Stimulated activated naive CD4-positive, alpha-beta T cell (primary cell): ENCODE measurements around the gene AP5B1.

Source experiments
- DNase-seq, 6 experiments: peaks; one replicate each; lab custom pipeline; 2025; lab: John Stamatoyannopoulos, UW

The AP5B1 gene, protein sequence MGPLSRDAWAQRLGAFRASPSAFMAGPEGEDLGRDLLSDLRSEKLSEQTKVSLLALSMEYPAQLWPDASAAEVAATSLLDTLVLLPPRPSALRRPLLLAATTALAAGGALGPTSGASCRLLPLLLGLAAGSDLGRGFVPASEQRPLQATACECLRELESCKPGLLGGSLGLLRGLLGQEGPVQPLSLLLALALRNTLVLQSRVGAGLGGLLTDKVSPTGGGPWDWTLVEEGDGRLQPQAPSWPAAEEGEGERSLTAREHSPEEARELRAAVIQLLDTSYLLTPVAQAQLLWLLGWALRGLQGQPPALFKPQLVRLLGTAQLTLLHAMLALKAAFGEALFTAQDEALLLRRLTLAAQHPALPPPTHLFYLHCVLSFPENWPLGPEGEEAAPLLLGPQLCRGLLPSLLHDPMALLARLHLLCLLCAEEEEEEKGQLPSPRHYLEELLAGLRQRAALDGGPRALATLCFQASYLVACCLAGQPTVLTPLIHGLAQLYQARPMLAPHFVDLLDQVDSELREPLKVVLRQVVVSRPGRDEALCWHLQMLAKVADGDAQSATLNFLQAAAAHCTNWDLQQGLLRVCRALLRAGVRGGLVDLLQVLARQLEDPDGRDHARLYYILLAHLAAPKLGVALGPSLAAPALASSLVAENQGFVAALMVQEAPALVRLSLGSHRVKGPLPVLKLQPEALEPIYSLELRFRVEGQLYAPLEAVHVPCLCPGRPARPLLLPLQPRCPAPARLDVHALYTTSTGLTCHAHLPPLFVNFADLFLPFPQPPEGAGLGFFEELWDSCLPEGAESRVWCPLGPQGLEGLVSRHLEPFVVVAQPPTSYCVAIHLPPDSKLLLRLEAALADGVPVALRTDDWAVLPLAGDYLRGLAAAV

DNA sequence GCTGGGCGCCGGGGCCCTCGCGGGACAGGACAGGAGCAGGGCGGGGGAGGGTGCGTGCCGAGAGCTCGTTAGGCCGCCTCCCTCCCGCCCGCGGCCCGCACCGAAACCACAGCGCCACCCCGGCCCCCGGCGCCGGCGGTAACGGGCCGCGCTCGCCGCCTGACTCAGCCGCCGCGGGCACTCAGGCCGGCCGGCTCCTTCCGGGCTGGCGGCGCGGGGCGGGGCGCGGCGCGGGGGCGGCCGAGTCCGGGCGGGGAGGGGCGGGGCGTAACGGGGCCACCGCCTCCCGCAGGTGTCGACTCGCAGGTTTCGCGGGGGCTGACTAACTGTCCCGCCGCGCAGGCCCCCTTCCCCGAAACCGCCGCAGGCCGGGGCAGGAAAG, at the start of gene AP5B1:
AP5B1 (minus strand) TSS at position 207 of the 382 bp plus-strand sequence. CDS start 385 bp downstream, outside the sequence.
- DNase-seq = peak; percentile 52 to 69 (median 63)

DNA sequence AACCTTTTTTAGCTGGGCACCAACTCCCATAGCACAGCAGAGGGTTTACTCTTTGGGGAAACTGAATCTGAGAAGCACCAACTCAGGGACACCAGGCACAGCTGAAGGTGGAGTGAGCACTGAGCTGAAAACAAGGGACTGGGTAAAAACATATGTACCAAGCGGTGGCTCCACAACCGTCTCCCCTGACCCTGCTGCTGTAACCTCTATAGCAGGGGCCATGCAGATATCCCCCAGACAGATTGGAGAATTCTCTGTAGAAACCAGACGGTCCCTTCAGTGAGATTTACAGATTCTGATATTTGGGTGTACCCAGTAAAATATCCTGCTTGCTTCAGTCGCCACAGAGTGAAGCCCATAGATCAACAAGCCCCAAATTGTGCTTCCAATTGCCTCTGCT, 48.7 kb upstream of the AP5B1 start:
- no peak for DNase-seq

DNA sequence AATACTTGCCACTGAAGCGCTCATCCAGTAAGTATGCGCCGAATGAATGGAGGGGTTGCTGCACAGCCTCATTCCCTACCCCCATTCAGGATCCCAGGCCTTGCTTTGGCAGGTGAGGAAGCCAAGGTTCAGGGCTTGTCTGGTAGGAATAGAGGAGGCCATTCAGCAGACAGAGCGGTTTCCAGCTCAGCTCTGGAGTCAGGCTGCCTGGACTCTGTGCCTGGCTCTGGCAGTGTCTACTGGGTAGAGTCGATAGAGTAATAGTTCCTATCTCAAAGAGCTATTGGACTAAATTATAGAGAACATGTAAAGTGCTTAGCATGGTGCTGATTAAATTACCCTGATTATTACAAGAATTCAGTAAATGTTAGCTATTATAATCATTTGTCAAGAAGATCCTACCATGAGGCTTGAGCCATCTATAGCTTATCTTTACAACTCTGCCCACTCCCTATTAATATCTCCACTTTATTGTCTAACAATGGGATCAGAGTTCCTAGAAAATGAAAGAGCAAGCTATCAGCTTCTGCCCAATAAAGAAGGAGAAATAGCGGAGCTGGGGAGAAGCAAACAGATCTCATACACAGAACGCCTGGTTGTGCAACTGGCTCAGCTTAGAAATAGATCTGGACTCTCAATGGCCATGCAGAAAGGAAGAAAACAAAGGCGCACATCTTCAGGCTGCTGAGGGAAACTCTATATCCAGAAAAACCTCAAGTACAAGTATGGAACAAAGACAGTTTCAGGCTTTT, 46.4 kb upstream of the AP5B1 start:
- DNase-seq = no peak

DNA sequence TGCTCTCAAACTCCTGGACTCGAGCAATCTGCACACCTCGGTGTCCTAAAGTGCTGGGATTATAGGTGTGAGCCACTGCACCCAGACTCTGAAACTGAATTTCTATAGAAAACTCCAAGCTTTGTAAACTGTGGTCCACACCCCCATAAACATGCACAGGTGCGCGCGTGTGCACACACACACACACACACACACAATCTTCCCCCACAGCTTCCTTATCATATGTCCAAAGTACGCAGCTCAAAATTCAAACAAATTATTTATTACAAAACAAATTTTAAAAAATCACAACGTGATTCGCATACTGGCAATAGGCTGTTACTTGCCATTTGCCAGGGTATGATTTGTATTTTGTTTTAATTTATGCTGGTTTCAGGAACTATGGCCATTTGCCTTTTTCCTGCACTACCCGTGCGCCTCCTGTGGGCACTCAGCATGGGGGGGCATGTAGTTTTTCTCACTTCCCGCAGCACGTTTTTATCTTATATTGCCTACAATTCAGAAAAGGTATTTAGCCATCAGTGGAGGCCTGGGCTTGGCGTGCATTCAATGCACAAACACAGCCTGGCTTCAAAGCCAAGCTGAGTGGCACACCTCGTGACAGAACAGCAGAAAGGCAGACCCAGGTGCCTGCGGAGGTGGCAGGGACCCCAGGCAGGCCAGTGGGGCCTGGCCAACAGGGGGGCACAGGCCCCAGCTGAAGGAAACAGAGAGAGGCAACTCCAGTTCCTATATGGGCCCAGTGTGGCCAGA, 42.2 kb upstream of the AP5B1 start:
- no peak for DNase-seq

DNA sequence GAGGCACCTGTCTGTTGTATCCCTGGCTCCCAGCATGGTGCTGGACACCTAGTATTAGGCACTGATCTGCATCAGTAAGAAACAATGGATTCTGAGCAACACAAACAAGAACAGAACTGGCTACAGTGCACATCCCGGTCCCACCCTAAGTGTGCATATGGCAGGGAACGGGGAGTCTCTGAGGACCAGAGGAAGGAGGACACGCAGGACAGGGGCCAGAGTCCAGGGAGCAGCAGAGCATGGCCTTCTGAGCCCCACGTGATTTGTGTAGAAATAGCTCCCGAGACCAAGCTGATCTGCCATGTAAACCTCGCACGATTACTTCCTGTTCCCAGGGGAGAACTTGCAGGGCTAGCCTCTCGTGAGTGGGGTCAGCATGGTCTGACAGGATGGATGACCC, 40.3 kb upstream of the AP5B1 start:
- DNase-seq = no peak

DNA sequence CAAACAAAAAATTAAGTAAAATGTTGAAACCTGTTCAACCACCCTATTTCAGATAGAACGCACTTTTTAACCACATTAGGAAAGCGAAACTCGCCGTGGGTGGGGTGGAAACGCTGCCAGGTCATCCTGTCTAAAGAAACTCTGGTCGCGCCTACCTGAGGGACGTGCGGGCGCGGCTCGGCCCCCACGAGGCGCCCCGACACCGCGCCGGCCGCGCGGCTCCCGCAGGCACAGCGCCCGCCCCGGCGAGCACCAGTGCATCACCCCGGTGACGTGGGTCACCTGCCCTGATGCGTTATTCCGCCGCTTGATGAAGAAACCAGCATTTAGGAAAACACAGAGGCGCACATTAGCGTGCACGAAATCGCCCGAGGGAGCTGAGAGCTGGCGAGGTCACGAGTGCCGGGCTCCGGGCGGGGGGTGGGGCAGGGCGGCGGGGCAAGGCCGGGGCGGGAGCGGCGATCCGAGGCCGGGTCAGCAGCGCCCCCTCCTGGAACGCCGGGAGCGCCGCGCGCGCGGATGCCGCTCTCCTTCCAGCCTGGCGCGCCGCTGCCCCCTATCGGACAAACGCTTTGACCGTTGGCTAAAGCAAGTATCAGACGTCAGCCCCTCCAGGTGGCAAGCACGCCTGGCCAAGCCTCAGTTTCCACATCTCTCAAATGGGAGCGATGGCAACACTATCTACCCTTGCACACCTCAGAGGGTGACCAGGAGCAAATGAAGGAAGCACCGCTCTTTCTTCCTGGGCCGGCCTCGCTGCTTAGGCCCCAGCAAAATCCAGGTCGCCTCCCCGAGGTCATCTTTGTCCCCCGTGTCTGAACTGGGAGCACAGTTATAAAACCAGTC, 37.3 kb upstream of the AP5B1 start:
- DNase-seq = peak; percentile 73 to 93 (median 90)

DNA sequence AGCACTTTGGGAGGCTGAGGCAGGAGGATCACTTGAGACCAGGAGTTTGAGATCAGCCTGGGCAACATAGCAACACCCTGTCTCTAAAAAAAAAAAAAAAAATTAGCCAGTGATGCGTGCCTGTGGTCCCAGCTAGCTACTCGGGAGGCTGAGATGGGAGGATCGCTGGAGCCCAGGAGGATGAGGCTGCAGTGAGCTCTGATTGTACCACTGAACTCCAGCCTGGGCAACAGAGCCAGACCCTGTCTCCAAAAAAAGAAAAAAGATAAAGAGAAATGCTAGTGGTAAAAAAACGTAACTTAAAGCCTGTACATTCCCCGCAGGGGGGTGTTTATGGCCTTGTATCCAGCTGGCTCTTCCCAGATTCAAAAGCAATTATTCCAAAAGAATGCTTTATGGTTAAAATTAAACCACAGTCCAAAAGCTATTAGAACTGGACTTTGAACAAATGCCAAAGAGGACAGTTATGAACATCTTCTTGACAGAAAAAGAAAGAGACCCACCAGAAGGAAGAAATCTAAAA, 36.6 kb upstream of the AP5B1 start:
- peak in 1 of 6 experiments; percentile 21 for DNase-seq

DNA sequence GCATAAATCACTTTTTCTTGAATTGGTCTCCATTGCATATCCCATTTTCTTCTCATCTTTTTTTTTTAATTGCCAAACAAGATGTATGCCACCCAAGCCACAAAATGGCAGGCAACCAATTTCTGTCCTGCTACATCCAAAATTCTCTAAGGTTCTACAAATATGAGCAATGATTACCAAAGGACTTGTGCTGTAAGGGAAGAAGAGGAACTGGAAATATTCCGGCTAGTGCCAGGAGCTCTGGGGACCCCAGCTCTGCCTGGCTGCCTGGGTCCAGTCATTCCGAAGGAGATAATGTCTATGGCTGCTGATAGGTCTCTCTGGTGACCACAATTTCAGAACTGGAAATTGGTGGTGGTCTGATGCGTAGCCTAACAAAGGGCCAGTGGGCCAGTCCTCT, 35.9 kb upstream of the AP5B1 start:
- no peak for DNase-seq

DNA sequence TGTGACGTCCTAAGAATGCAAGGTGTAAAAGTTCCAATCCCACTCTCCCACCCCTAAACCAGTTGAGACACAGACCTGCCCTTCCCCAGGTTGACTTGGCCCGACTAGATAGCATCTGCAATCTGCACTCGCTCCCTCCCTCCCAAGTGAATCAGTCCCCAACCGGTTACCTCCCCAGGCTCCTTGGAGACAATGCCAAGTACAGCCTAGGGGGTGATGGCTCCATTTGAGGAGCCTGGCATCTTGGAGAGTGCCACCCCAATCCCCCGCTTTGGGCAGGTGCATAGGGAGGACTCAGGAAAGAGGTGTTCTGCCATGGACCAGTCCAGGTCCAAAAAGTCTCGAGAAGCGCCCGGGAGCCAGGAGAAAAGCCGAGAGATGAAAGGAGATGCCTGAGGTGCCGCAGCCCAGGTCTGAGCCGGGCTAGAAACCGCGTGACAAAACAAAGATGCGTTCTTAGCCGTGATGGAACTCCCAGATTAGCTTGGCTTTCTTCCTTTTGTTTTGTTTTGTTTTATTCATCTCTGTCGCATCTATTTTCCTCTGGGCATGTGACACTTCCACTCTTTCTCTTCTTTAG, 34.3 kb upstream of the AP5B1 start:
- DNase-seq = no peak

DNA sequence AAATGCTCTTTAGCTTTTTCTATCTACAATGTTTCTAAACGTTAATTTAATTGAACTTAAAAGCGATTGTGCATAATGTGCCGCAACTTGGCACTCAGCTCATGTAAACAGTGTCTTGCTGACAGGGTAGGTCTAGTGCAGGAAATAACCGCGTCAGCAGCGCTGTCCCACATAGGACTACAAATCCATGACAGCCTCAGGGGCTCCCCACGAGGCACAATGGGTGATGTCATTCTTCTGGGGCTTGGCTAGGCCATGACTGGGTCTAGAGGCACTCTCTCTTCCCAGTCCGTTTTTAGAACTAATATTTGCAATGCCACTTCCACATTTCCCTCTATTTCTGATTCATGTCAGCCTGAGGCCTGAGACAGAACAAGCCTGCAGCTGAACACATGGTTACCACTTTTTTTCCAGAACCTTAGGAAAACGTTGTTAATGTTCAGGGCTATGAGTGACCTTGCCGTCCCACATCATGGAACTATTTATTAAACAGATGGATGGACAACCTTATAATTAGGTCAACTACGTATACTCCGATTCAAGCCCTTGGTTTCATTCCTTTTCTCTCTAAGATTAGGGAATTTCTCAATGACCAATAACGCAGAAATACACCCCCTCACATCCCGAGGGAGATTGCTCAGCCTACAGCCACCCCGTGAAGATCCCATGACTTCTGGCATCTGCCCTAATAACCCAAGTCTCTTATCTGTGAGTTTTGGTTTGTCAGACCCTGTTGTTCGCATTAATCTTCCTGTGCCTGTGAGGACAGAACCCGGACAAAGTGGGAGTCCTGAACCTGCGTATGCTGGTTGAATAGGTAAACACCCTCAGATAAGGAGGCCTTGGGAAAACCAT, 33.6 kb upstream of the AP5B1 start:
- DNase-seq = no peak

DNA sequence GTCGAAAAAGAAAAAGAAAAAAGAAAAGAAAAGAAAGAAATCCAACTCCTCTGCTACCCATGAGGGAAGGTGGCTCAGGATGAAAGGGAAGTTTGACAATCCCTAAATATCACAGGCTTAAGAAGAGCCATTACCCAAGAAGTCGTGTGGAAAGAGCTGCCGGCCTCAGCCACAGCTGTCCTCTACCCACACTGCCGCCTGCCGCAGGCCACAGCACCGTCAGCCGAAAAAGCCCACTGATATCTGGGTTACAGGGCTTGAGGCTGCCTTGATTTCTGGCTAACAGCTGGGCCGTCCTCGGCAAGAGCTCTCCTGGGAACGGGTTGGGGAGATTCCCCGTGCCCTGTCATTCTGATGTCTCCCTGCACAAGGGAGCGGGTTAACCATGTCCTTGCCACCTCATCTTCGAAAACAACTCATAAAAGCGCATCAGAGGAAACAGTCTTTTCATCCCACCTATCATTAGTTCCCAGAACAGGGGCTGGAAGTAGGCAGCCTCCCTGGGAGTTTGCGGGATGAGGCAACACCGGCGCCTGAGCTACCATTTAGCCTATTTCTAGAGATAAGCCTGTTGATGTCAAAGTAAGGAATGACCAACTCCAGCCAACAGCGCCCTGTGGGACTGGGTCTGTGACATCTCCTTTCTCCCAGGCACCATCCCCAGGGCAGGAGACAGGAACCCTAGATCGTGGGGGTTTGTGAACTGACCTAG, 31.1 kb upstream of the AP5B1 start:
- no peak for DNase-seq

DNA sequence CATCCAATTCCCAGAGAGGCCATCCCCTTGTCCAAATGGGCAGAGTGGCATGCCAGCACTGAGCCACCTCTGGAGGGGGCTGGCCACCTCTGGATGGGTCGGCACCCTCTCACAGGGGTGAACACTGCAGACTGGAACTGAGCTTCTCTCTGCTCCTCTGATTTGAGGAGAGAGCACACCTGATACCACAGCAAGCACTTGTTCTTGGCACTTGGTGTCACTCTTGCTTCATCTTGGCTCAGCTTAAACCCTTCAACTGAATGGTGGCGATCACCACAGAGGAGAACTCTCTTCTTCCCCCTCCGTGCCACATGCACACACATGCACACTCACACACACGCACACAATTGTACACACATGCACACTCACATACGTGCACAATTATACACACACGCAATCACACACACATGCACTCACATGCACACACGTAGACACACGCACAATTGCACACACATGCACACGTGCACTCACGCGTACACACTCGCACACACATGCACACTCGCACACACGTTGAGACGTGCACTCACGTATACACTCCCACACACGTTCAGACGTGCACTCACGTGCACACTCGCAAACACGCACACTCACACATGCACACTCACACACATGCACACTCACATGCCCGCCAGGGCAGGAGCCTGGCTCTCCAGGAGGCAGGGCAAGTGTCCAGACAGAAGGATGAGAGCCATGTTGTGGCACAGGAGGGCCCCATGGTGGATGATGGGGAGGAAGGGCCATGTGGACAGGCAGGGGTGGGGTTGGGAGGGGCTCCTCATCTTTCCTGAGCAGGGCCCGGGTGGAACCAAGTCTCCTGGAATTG, 29.5 kb upstream of the AP5B1 start:
- no peak for DNase-seq

DNA sequence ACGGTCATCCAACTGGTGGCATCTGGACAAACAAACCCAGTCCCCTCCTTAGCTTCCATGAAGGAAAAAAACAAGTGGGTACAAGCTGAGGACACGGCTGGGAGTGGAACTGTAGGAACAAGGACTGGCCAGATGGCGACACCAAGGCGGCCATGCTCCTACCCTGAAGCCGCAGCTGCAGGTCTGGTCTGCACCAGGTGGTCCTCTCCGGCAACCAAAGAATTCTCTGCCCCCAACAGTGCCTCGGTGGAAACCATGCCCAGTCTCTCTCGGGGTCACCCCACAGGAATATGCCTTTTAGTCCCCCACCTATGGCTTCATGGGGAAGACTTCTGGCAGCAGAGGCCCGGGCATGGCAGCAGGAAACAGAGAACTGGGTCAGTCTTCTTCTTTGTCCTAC, 28.7 kb upstream of the AP5B1 start:
- DNase-seq = no peak

DNA sequence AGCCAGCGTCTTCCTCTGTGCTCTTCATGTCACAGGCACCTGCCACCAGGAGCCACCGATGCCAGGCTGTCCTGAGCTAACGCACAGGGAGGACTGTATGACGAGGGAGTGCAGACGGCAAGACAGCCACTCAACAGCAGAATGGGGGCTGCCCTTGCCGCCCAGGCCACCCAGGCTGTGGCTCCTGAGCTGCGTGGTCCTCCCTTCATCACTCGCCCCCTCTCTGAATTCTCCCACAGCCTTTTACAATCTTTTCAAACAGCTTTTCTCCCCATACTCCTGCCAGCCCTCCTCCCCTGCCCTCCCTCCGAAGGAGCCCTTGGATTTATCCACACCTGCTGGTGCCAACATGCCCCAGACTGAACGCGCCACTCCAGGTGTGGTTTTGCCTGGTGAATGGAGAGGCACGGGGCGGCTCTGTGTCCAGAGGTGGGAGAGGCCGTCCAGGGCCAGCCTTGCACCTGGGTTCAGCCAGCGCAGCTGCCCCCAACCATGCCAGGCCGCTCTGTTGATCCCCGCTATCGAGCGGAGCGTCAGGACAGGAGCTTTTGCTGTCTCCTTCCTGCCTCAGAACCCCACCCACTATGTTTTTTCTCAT, 28.1 kb upstream of the AP5B1 start:
- DNase-seq = no peak

DNA sequence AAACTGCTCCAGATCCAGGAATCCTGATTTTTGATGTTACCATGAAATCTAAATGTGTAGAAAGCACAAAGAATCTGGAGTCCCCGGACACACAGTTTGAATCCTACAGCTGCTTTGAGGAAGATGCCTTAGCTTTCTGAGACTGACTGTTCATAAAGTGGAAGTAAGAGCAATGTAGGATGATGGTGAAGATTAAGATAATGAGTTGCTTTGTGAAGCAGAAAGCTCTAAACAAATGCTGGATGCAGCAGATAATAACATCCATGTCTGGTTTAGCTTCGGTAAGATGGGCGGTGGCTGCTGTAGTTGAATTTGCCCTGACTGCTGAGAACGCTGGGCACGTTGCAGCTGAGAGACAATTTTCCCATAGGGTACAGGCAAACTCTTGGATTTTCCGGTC, 26.2 kb upstream of the AP5B1 start:
- no peak for DNase-seq

DNA sequence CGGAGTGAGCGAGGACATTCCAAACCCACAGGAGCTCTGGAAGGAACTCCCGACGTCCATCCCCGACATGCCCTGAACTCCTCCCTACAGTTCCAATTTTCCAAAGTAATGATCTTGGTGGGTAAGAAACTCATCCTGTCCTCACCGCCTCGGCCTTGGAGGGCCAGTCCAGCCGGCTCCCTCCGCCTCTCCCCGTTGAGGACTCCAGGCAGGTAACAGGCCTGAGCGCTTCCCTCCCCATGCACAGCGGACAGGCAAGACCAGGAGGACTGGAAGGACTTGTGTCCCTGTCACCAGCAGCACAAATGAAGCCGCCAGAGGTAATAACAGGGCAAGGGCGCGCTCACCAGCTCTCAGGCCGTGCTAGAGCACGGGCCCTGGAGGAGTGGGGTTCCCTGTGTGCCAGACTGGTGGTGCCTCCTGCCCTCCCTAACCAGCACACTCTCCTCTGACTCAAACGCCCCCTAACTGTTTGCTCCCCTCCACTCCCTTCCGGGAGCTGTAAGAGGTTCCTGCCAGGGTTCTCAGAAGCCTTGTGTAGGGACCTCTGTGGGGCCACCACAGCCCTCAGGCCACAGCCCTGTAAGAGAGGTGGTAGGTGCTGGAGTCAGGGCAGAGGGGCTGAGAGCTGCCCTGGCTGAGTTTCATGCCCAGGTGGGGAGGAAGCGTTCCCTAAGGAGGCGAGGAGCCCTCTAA, 23.2 kb upstream of the AP5B1 start:
- DNase-seq = no peak

DNA sequence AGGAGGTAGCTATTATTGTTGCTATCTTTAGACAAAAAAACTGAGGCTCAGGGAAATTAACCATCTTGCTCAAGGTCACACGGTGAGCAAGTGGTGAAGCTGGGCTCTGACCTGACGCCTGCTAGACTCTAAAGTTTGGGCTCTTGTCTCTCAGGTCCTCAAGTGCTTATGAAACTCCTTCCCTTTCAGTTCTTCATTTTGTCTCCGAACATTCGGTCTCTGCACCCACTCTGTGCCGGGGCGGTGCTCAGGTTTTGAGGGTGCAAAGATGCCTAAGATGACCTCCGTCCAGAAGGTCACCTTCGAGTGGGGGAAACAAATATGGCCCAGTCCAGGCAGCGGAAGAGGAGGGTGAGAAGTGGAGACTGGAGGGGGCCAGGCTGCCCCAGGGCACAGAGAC, 22.1 kb upstream of the AP5B1 start:
- no peak for DNase-seq
